BE2C (cell line): ENCODE results near the gene KCNS1. TPM values are rescaled to one million over a fixed set of nuclear protein-coding genes. Genes with fewer than 3 reads are reported as not detected.
A peak's percentile ranks its signal among the peaks of the same experiment; 100 is the strongest.
"Not testable (repeated sequence)": the region's sequence is repeated elsewhere in the genome, so short reads cannot be mapped to it uniquely, and the experiment has no call there.

Source experiments
- DNase-seq: peaks from one replicate; pipeline ENCODE4 v3.0.0-alpha.2; 2020
- H3K27me3 ChIP-seq: fragments of 250-450 bp; sonication (Bioruptor Pico); 2 replicates; pipeline ENCODE4 v1.5.1; 2020; ENCODE audit warnings: mild to moderate bottlenecking
- H3K36me3 ChIP-seq: fragments of 250-450 bp; sonication (Bioruptor Pico); 2 replicates; pipeline ENCODE4 v1.5.1; 2020; ENCODE audit warnings: mild to moderate bottlenecking
- H3K4me1 ChIP-seq: fragments of 250-450 bp; sonication (Bioruptor Pico); 2 replicates; pipeline ENCODE4 v1.5.1; 2020
- H3K4me3 ChIP-seq: 2 replicates; pipeline ENCODE4 v1.5.1; 2011; ENCODE audit warnings: low read depth, low read length
- H3K9me3 ChIP-seq: fragments of 250-450 bp; sonication (Bioruptor Pico); 2 replicates; pipeline ENCODE4 v1.5.1; 2020
- CTCF ChIP-seq: IDR thresholded peaks from 2 replicates; pipeline ENCODE4 v1.5.1; 2012; ENCODE audit warnings: mild to moderate bottlenecking, low read depth, low read length
- polyA plus RNA-seq: library from polyadenylated mRNA; unstranded; fragments of >200 nt; gene quantifications from one replicate; pipeline ENCODE4 v1.2.1, GENCODE V29; 2012; ENCODE audit warnings: low read depth, missing spikeins; ENCODE audit not compliant: insufficient read length, insufficient read depth

KCNS1 gene
- polyA plus RNA-seq, result 0.23 TPM

GRCh38 chr20:45100563-45101245 lies at the start of gene KCNS1:
Gene KCNS1 (minus strand): TSS chr20:45101127. CDS start chr20:45099236, 1,891 bp downstream.
- Histone ChIP-seq H3K9me3 (no peaks in the 10 kb centered on the region), H3K36me3 (no peaks in the 10 kb centered on the region), H3K4me1 (no peaks in the 10 kb centered on the region), H3K27me3 (no peaks in the 10 kb centered on the region), H3K4me3 (no peak within 1 kb of the TSS)
- no peak for DNase-seq
- TF ChIP-seq CTCF, result no peak

GRCh38 chr20:45149062-45149461 lies 48.1 kb upstream of the KCNS1 start:
- no peak for TF ChIP-seq CTCF
- no peak overlapping the region for H3K4me3 ChIP-seq
- no peaks in the 10 kb centered on the region for H3K4me1 ChIP-seq
- DNase-seq, result no peak
- H3K36me3 ChIP-seq, result no peaks in the 10 kb centered on the region
- peaks cover 19% of the 10 kb centered on the region for H3K27me3 ChIP-seq
- H3K9me3 ChIP-seq, result no peaks in the 10 kb centered on the region

- Histone ChIP-seq H3K36me3 (no peaks in the 10 kb centered on the region), H3K4me3 (no peak overlapping the region), H3K9me3 (no peaks in the 10 kb centered on the region), H3K4me1 (no peaks in the 10 kb centered on the region), H3K27me3 (peaks cover 17% of the 10 kb centered on the region)
- DNase-seq, result no peak
- TF ChIP-seq CTCF, result no peak
Observed at GRCh38 chr20:45140836-45141235, 39.9 kb upstream of the KCNS1 start.

- not testable (repeated sequence) for H3K9me3 ChIP-seq, H3K27me3 ChIP-seq, H3K4me1 ChIP-seq, H3K36me3 ChIP-seq, DNase-seq, H3K4me3 ChIP-seq
Observed at GRCh38 chr20:45139733-45140375, 38.9 kb upstream of the KCNS1 start.

- TF ChIP-seq CTCF, result peak; percentile 88
- H3K27me3 ChIP-seq, result peaks cover 11% of the 10 kb centered on the region
- H3K4me3 ChIP-seq, result no peak overlapping the region
- DNase-seq, result peak; percentile 78
- no peaks in the 10 kb centered on the region for H3K36me3 ChIP-seq
- no peaks in the 10 kb centered on the region for H3K9me3 ChIP-seq
- H3K4me1 ChIP-seq, result no peaks in the 10 kb centered on the region
Observed at GRCh38 chr20:45138561-45139300, 37.8 kb upstream of the KCNS1 start.

GRCh38 chr20:45136911-45137310 lies 36.0 kb upstream of the KCNS1 start:
- TF ChIP-seq CTCF, result no peak
- no peak overlapping the region for H3K4me3 ChIP-seq
- H3K36me3 ChIP-seq, result no peaks in the 10 kb centered on the region
- no peaks in the 10 kb centered on the region for H3K4me1 ChIP-seq
- H3K27me3 ChIP-seq, result peaks cover 10% of the 10 kb centered on the region; the same call in 1 of the 2 replicates
- H3K9me3 ChIP-seq, result no peaks in the 10 kb centered on the region
- no peak for DNase-seq
